ENCODE results near the gene DLX2. TPM values are rescaled to one million over a fixed set of nuclear protein-coding genes. Genes with fewer than 3 reads are reported as not detected.

The DLX2 gene
- total and polyA plus RNA-seq, 2 donors from 2014 or later: not detected

- H3K9ac ChIP-seq (ENCODE audit: low read length in 3 of 3): no peak overlapping the region
- DNase-seq: no peak
- TF ChIP-seq CTCF (IDR thresholded peaks at IDR 0.05; ENCODE audit: borderline replicate concordance, extremely low read depth, insufficient read depth): no peak
- intact Hi-C loops (cut with DNase I): no loop called here
- H3K9me3 ChIP-seq (ENCODE audit: control insufficient read depth in 2 of 3, insufficient read depth in 1 of 3, low read length in 3 of 3): no peaks in the 10 kb centered on the region
- no peaks in the 10 kb centered on the region for H3K4me1 ChIP-seq (ENCODE audit: control insufficient read depth in 2 of 3, insufficient read depth in 2 of 3, low read depth in 1 of 3, low read length in 3 of 3)
- H3K4me3 ChIP-seq (ENCODE audit: low read length in 3 of 3): no peak overlapping the region
- H3K27ac ChIP-seq (ENCODE audit: low read depth in 2 of 2, low read length in 2 of 2): no peak overlapping the region
- FAIRE-seq: no peak
- no peaks in the 10 kb centered on the region for H3K27me3 ChIP-seq (ENCODE audit: control insufficient read depth, insufficient read depth, low read length)
- H3K36me3 ChIP-seq (ENCODE audit: control insufficient read depth in 2 of 3, insufficient read depth in 3 of 3, low read length in 3 of 3): no peaks in the 10 kb centered on the region
Observed at GRCh38 chr2:172058660-172059059, 44.0 kb downstream of the DLX2 start.

- DNase-seq: no peak
- no peak overlapping the region for H3K9ac ChIP-seq (ENCODE audit: low read length in 3 of 3)
- TF ChIP-seq CTCF (IDR thresholded peaks at IDR 0.05; ENCODE audit: borderline replicate concordance, extremely low read depth, insufficient read depth): no peak
- no peaks in the 10 kb centered on the region for H3K9me3 ChIP-seq (ENCODE audit: control insufficient read depth in 2 of 3, insufficient read depth in 1 of 3, low read length in 3 of 3)
- intact Hi-C loops (cut with DNase I): no loop called here
- H3K4me1 ChIP-seq (ENCODE audit: control insufficient read depth in 2 of 3, insufficient read depth in 2 of 3, low read depth in 1 of 3, low read length in 3 of 3): peaks cover 0 to 3% (median 0%) of the 10 kb centered on the region in 3 donors
- no peak overlapping the region for H3K27ac ChIP-seq (ENCODE audit: low read depth in 2 of 2, low read length in 2 of 2)
- no peak overlapping the region for H3K4me3 ChIP-seq (ENCODE audit: low read length in 3 of 3)
- no peak for FAIRE-seq
- H3K36me3 ChIP-seq (ENCODE audit: control insufficient read depth in 2 of 3, insufficient read depth in 3 of 3, low read length in 3 of 3): no peaks in the 10 kb centered on the region
- no peaks in the 10 kb centered on the region for H3K27me3 ChIP-seq (ENCODE audit: control insufficient read depth, insufficient read depth, low read length)
Observed at GRCh38 chr2:172056293-172056692, 46.4 kb downstream of the DLX2 start.

- H3K9ac ChIP-seq (ENCODE audit: low read length in 3 of 3): no peak overlapping the region
- FAIRE-seq (no peak), DNase-seq (no peak)
- H3K27ac ChIP-seq (ENCODE audit: low read depth in 2 of 2, low read length in 2 of 2): no peak overlapping the region
- intact Hi-C loops (cut with DNase I): no loop called here
- peaks cover 0 to 3% (median 0%) of the 10 kb centered on the region in 3 donors for H3K4me1 ChIP-seq (ENCODE audit: control insufficient read depth in 2 of 3, insufficient read depth in 2 of 3, low read depth in 1 of 3, low read length in 3 of 3)
- no peaks in the 10 kb centered on the region for H3K27me3 ChIP-seq (ENCODE audit: control insufficient read depth, insufficient read depth, low read length)
- no peaks in the 10 kb centered on the region for H3K36me3 ChIP-seq (ENCODE audit: control insufficient read depth in 2 of 3, insufficient read depth in 3 of 3, low read length in 3 of 3)
- no peak overlapping the region for H3K4me3 ChIP-seq (ENCODE audit: low read length in 3 of 3)
- H3K9me3 ChIP-seq (ENCODE audit: control insufficient read depth in 2 of 3, insufficient read depth in 1 of 3, low read length in 3 of 3): no peaks in the 10 kb centered on the region
- no peak for TF ChIP-seq CTCF (IDR thresholded peaks at IDR 0.05; ENCODE audit: borderline replicate concordance, extremely low read depth, insufficient read depth)
Observed at GRCh38 chr2:172053486-172053885, 49.2 kb downstream of the DLX2 start.
